OCI-LY7 (cell line): ENCODE results near the gene MYO16. TPM values are rescaled to one million over a fixed set of nuclear protein-coding genes. Genes with fewer than 3 reads are reported as not detected.

Experiments
- BruUV-seq: library from RNA; stranded (reverse); fragments of 400-500 nt; replicated peaks from 2 replicates; lab custom pipeline; 2021; lab: Mats Ljungman, UMichigan
- CTCF ChIA-PET: fragments of 300-600 bp; sonication (Branson Sonifier 250); formaldehyde crosslinking; loops from one replicate; lab custom pipeline; 2022; ENCODE audit warnings: antibody characterized with exemption; ENCODE audit not compliant: unreplicated experiment; lab: Charles Lee
- POLR2A ChIA-PET: fragments of 300-600 bp; sonication (Branson Sonifier 250); formaldehyde crosslinking; loops from one replicate; lab custom pipeline; 2022; ENCODE audit warnings: antibody characterized with exemption; lab: Charles Lee
- DNase-seq: peaks from one replicate; pipeline ENCODE4 v3.0.0-alpha.2; 2015; ENCODE audit warnings: low spot score
- H2AFZ ChIP-seq: fragments of 200-600 bp; sonication (generic), shearing (Covaris generic); 2 replicates; pipeline ENCODE4 v1.6.1; 2014; ENCODE audit warnings: mild to moderate bottlenecking, antibody characterized with exemption, low read length, moderate library complexity
- H3K27ac ChIP-seq: fragments of 200-600 bp; sonication (generic); 2 replicates; pipeline ENCODE4 v1.5.1; 2014; ENCODE audit warnings: mixed run types, low read depth, mild to moderate bottlenecking, moderate library complexity, low read length, inconsistent platforms; ENCODE audit not compliant: poor library complexity, severe bottlenecking
- H3K36me3 ChIP-seq: fragments of 200-600 bp; sonication (generic); 2 replicates; pipeline ENCODE4 v1.6.1; 2014; ENCODE audit warnings: mild to moderate bottlenecking, antibody characterized with exemption, low read length, moderate library complexity, mixed read lengths; ENCODE audit not compliant: insufficient read depth
- H3K4me1 ChIP-seq: fragments of 200-600 bp; sonication (generic); 2 replicates; pipeline ENCODE4 v1.5.1; 2014; ENCODE audit warnings: mild to moderate bottlenecking, low read length; ENCODE audit not compliant: insufficient read depth, poor library complexity, severe bottlenecking
- H3K4me2 ChIP-seq: fragments of 200-600 bp; sonication (generic); 2 replicates; pipeline ENCODE4 v1.6.1; 2014; ENCODE audit warnings: mild to moderate bottlenecking, low read length
- H3K4me3 ChIP-seq: fragments of 200-600 bp; sonication (generic); 2 replicates; pipeline ENCODE4 v1.5.1; 2014; ENCODE audit warnings: mild to moderate bottlenecking, low read depth, low read length; ENCODE audit not compliant: poor library complexity, severe bottlenecking
- H3K79me2 ChIP-seq: fragments of 200-600 bp; sonication (generic); 2 replicates; pipeline ENCODE4 v1.6.1; 2016; ENCODE audit warnings: low read depth, mild to moderate bottlenecking, low read length, moderate library complexity, mixed read lengths; ENCODE audit not compliant: insufficient read depth
- H3K9me2 ChIP-seq: fragments of 200-600 bp; sonication (generic); 2 replicates; pipeline ENCODE4 v1.6.1; 2016; ENCODE audit warnings: mild to moderate bottlenecking, low read length, mixed read lengths; ENCODE audit not compliant: insufficient read depth
- H3K9me3 ChIP-seq: fragments of 200-600 bp; sonication (generic); 2 replicates; pipeline ENCODE4 v1.6.1; 2014; ENCODE audit warnings: mild to moderate bottlenecking, mixed run types, low read length, mixed read lengths
- H4K20me1 ChIP-seq: fragments of 200-600 bp; sonication (generic); 2 replicates; pipeline ENCODE4 v1.6.1; 2014; ENCODE audit warnings: mild to moderate bottlenecking, antibody characterized with exemption, low read length, moderate library complexity, mixed read lengths; ENCODE audit not compliant: insufficient read depth
- EZH2phosphoT487 ChIP-seq: fragments of 200-600 bp; sonication (generic); IDR thresholded peaks from 2 replicates; pipeline ENCODE4 v1.6.1; 2018; ENCODE audit warnings: low read depth, borderline replicate concordance, mild to moderate bottlenecking, mixed run types, antibody characterized with exemption, low read length, moderate library complexity, mixed read lengths
- intact Hi-C: fragments of 100-400 bp; cut with micrococcal nuclease; formaldehyde crosslinking; loops from one replicate; pipeline ENCODE4 v1.10.0; 2022; ENCODE audit not compliant: unreplicated experiment
- total RNA-seq, 2 experiments: library from RNA; depleted of rRNA in 1 of 2; stranded (reverse); fragments of >200 nt in 1 of 2; shearing (Covaris generic) in 1 of 2; gene quantifications; 2 replicates each; pipeline ENCODE4 v1.2.3, GENCODE V29; 2014 to 2022
- TF ChIP-seq, protein P1 (sequence below): fragments of 200-600 bp; sonication (generic); conservative IDR thresholded peaks from 2 replicates; pipeline ENCODE4 v1.5.1; 2014; ENCODE audit warnings: mild to moderate bottlenecking, antibody characterized with exemption, low read length, moderate library complexity, mixed read lengths

MYO16 gene
- total RNA-seq, 2 experiments from 2014 or later: 0.06 TPM; not detected in 1

DNA sequence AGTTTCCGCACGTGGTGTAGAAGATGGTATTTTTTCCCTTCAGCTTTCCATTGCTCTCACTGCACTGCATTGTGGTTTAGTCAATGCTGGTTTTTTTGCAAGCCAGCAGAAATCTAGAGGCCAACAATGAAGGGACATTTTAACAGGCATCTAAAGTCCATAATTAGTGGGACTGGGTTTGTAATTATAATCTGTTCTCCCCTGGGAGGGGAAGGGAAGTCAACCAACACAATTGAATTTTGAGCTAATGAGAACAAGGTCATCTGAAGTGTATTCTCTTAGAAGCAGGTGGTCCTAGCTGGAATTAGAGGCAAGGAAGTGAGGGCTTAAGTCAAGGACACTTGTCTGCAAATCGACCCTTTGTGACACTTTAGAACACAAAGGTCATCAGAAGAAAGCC is 156.4 kb downstream of the MYO16 start:
- Histone ChIP-seq H3K9me3 (no peaks in the 10 kb centered on the region), H3K27ac (no peak overlapping the region), H3K9me2 (no peaks in the 10 kb centered on the region), H4K20me1 (no peaks in the 10 kb centered on the region), H3K36me3 (no peaks in the 10 kb centered on the region), H3K4me3 (no peak overlapping the region), H2AFZ (no peak overlapping the region), H3K4me1 (no peaks in the 10 kb centered on the region), H3K79me2 (no peaks in the 10 kb centered on the region), H3K4me2 (no peak overlapping the region)
- no peak for DNase-seq
- BruUV-seq: no TSS peak
- TF ChIP-seq, protein P1, sequence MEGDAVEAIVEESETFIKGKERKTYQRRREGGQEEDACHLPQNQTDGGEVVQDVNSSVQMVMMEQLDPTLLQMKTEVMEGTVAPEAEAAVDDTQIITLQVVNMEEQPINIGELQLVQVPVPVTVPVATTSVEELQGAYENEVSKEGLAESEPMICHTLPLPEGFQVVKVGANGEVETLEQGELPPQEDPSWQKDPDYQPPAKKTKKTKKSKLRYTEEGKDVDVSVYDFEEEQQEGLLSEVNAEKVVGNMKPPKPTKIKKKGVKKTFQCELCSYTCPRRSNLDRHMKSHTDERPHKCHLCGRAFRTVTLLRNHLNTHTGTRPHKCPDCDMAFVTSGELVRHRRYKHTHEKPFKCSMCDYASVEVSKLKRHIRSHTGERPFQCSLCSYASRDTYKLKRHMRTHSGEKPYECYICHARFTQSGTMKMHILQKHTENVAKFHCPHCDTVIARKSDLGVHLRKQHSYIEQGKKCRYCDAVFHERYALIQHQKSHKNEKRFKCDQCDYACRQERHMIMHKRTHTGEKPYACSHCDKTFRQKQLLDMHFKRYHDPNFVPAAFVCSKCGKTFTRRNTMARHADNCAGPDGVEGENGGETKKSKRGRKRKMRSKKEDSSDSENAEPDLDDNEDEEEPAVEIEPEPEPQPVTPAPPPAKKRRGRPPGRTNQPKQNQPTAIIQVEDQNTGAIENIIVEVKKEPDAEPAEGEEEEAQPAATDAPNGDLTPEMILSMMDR: no peak
- no peak for TF ChIP-seq EZH2phosphoT487
- CTCF ChIA-PET: no interaction called here
- POLR2A ChIA-PET: no interaction called here
- intact Hi-C loops: no loop called here

DNA sequence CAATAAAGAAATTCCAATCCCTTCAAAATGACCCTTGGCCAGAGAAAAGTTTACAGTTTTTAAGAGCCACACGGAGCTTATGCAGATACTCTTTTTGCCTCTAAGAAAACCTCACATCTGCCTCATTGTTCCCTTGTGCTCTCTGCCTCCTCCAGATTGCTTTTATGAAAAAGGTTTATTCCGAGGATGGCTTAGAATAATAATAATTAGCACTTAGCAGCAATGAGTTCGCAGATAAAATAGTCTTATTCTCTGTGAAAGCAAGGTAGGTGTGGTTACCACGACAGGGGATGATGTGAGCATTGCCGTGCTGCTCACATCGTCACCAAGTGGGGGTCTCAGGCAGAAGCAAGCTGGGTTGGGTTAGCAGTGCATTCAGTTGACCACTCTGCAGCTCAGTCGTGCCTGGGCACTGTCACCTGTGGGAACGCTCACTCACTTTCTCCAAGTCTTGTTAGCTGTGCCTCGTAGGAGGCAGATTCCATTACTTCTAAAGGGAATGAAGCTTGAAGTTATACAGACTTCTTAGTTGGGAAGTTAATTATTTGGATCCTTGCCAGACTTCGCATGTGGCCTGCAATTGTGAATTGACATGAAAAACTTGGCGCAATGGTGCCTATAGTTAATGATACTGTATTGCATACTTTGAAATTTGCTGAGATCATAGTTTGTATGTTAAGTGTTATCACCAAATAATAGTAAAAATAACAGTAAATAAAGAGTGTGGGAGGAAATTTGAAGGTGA is 157.2 kb downstream of the MYO16 start:
- no peak overlapping the region for H3K27ac ChIP-seq
- no peaks in the 10 kb centered on the region for H3K79me2 ChIP-seq
- no peaks in the 10 kb centered on the region for H3K9me2 ChIP-seq
- no peaks in the 10 kb centered on the region for H3K9me3 ChIP-seq
- POLR2A ChIA-PET: no interaction called here
- no TSS peak for BruUV-seq
- H3K4me2 ChIP-seq: no peak overlapping the region
- no peaks in the 10 kb centered on the region for H3K36me3 ChIP-seq
- no peaks in the 10 kb centered on the region for H3K4me1 ChIP-seq
- no peak for TF ChIP-seq EZH2phosphoT487
- TF ChIP-seq, protein P1: no peak
- H3K4me3 ChIP-seq: no peak overlapping the region
- DNase-seq: no peak
- no peak overlapping the region for H2AFZ ChIP-seq
- intact Hi-C loops: no loop called here
- no peaks in the 10 kb centered on the region for H4K20me1 ChIP-seq
- CTCF ChIA-PET: no interaction called here

DNA sequence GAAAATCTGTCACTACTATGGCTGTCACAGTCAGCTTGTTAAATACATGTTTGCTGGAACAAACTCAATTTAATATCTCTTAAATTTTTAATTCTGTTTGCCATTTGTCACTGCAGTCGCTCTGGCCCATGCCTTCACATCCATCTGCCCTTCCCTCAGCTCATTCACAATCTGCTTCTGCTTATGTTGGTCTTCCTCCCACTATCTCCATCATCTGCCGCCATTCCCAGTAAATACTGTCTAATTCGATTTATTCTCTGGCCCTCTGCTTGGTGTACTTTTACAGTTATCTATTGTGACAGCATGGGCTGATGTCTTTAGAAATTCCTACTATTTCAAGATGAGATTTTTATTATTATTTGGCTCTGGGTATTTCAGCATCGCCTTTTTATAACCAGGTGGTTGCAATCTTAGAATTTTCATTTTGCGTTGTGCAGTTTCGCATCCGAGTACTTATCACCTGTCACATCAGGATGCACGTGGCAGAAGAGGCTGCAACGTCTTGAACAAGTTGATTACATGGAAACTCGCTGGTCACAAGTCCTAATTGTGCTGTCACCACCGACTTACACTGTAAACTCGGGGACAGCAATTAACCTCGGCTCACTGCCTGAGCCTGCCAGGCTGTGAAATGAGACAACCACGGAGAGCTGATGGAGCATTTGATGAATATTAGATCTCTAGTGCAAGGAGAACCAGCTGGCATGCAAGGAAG is 158.4 kb downstream of the MYO16 start:
- Histone ChIP-seq H3K27ac (no peak overlapping the region), H3K79me2 (no peaks in the 10 kb centered on the region), H3K36me3 (no peaks in the 10 kb centered on the region), H2AFZ (no peak overlapping the region), H3K4me1 (no peaks in the 10 kb centered on the region), H3K9me3 (no peaks in the 10 kb centered on the region), H4K20me1 (no peaks in the 10 kb centered on the region), H3K9me2 (no peaks in the 10 kb centered on the region), H3K4me2 (no peak overlapping the region), H3K4me3 (no peak overlapping the region)
- DNase-seq: no peak
- ChIA-PET CTCF (no interaction called here), POLR2A (no interaction called here)
- TF ChIP-seq EZH2phosphoT487: no peak
- BruUV-seq: no TSS peak
- intact Hi-C loops: no loop called here
